GM12891 (cell line): Measurements from ENCODE around the gene HEXB.

ENCODE experiments used
- POLR2A ChIP-seq: IDR thresholded peaks from 2 replicates; pipeline ENCODE4 v1.6.1; 2011; ENCODE audit warnings: low read depth, low read length, control low read depth
- POLR2AphosphoS5 ChIP-seq: IDR thresholded peaks from 2 replicates; pipeline ENCODE4 v1.6.1; 2011; ENCODE audit warnings: low read depth, low read length, control low read depth
- POU2F2 ChIP-seq: IDR thresholded peaks from 2 replicates; pipeline ENCODE4 v1.6.1; 2011; ENCODE audit warnings: low read depth, mild to moderate bottlenecking, control low read depth, low read length, moderate library complexity

DNA sequence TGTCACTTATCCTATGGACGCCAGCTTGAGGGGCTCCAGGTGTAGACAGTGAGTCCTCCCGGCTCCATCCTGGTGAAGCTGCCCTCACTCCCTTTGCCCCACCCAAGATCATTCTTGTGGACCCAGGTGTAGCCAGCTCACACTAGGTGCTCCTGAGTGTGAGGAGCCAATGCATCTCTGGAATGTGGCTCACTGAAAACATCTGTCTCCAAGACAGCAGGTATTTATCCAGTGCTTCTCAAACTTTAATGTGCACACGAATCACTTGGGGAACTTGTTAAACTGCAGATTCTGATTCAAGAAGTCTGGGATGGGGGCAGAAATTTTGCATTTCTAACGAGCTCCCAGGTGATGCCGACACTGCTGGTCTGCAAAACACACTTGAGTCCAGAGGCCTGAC, 31.0 kb upstream of the HEXB start:
- no peak for TF ChIP-seq POLR2A
- no peak for TF ChIP-seq POLR2AphosphoS5
- TF ChIP-seq POU2F2 = no peak
